ENCODE measurements around the gene SYTL3.

DNA sequence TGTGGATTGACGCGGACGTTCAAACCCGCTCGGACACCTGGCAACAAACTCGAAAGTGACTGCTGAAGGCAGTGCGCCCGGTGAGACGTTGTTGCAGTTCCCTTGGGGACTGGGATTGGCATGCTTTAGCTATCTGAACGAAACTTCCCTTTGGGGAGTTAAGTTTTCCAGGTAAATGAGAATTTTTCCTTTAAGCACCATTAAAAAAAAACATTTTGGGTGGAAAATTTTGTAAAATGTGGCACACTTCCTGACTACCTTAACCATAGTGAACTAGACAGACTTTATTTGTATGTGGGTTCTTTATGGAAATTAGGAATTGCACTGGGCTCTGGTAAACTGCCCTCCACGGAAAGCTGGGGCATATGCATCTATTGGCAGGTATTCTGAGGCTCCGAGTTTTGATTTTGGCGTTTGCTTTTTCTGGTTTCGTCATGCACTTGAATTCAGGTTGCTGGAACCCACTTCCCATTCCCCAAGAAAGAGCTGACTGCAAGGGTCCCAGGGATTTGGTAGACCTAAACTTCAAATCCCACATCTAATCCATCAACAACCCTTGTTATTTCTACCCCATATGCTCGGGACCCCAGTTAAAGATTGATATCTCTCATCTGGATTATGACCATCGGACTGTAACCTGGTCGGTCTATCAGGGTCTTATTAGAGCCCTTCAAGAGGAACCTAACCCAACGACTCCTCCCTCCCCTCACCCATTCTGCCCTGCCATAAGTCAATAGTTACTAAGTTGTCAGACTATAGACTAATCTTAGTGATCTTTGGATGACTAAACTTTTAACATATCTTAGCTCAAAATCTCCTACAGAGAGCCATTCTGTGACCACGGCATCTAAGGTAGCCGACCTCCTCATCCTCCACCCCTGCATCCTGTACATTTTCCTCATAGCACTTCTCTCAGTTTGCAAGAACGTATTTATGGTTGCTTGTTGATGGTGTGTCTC, 4.5 kb upstream of the SYTL3 start:
- TF ChIP-seq, protein P1, sequence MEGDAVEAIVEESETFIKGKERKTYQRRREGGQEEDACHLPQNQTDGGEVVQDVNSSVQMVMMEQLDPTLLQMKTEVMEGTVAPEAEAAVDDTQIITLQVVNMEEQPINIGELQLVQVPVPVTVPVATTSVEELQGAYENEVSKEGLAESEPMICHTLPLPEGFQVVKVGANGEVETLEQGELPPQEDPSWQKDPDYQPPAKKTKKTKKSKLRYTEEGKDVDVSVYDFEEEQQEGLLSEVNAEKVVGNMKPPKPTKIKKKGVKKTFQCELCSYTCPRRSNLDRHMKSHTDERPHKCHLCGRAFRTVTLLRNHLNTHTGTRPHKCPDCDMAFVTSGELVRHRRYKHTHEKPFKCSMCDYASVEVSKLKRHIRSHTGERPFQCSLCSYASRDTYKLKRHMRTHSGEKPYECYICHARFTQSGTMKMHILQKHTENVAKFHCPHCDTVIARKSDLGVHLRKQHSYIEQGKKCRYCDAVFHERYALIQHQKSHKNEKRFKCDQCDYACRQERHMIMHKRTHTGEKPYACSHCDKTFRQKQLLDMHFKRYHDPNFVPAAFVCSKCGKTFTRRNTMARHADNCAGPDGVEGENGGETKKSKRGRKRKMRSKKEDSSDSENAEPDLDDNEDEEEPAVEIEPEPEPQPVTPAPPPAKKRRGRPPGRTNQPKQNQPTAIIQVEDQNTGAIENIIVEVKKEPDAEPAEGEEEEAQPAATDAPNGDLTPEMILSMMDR (conservative IDR thresholded peaks at IDR 0.05; ENCODE audit: low read depth in 2 of 2) = no peak
- TF ChIP-seq POLR2AphosphoS5 (IDR thresholded peaks at IDR 0.05; ENCODE audit: low read depth) = no peak
- TF ChIP-seq, protein P2, sequence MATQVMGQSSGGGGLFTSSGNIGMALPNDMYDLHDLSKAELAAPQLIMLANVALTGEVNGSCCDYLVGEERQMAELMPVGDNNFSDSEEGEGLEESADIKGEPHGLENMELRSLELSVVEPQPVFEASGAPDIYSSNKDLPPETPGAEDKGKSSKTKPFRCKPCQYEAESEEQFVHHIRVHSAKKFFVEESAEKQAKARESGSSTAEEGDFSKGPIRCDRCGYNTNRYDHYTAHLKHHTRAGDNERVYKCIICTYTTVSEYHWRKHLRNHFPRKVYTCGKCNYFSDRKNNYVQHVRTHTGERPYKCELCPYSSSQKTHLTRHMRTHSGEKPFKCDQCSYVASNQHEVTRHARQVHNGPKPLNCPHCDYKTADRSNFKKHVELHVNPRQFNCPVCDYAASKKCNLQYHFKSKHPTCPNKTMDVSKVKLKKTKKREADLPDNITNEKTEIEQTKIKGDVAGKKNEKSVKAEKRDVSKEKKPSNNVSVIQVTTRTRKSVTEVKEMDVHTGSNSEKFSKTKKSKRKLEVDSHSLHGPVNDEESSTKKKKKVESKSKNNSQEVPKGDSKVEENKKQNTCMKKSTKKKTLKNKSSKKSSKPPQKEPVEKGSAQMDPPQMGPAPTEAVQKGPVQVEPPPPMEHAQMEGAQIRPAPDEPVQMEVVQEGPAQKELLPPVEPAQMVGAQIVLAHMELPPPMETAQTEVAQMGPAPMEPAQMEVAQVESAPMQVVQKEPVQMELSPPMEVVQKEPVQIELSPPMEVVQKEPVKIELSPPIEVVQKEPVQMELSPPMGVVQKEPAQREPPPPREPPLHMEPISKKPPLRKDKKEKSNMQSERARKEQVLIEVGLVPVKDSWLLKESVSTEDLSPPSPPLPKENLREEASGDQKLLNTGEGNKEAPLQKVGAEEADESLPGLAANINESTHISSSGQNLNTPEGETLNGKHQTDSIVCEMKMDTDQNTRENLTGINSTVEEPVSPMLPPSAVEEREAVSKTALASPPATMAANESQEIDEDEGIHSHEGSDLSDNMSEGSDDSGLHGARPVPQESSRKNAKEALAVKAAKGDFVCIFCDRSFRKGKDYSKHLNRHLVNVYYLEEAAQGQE (IDR thresholded peaks at IDR 0.05; ENCODE audit: unreplicated experiment) = no peak
- no peak for TF ChIP-seq EZH2 (IDR thresholded peaks at IDR 0.05; ENCODE audit: low read depth, unreplicated experiment)
- no peak for TF ChIP-seq CREB1 (CRISPR knock-in tag; IDR thresholded peaks at IDR 0.05; ENCODE audit: low read depth)
- no peak for TF ChIP-seq ZNF331 (CRISPR knock-in tag; IDR thresholded peaks at IDR 0.05; ENCODE audit: low read depth)
- no peak for TF ChIP-seq JUNB (IDR thresholded peaks at IDR 0.05; ENCODE audit: unreplicated experiment)
- no peak for TF ChIP-seq EZH2phosphoT487 (IDR thresholded peaks at IDR 0.05; ENCODE audit: unreplicated experiment)
